ENCODE results near the gene LDLRAD4.

DNA sequence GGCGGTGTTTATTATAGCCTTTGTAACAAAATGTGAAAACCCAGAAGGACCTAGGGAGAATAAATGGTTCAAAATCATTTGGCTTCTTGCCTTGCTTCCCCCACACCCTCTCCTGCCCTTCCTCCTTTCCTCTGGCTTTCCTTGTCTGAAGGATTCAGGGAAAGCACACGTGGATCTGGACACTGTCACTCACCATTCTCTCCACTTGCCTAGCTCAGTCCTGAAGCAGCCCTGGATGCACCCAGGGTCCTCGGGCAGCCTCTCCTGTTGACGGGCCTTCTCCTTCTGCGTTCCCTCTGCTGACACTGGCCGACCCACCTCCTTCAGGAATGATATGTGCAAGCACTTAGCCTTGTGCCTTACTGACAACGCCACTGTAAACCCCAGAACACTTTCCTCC lies 439.4 kb downstream of the LDLRAD4 start:
- TF ChIP-seq, protein P1, sequence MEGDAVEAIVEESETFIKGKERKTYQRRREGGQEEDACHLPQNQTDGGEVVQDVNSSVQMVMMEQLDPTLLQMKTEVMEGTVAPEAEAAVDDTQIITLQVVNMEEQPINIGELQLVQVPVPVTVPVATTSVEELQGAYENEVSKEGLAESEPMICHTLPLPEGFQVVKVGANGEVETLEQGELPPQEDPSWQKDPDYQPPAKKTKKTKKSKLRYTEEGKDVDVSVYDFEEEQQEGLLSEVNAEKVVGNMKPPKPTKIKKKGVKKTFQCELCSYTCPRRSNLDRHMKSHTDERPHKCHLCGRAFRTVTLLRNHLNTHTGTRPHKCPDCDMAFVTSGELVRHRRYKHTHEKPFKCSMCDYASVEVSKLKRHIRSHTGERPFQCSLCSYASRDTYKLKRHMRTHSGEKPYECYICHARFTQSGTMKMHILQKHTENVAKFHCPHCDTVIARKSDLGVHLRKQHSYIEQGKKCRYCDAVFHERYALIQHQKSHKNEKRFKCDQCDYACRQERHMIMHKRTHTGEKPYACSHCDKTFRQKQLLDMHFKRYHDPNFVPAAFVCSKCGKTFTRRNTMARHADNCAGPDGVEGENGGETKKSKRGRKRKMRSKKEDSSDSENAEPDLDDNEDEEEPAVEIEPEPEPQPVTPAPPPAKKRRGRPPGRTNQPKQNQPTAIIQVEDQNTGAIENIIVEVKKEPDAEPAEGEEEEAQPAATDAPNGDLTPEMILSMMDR (IDR thresholded peaks at IDR 0.05; ENCODE audit: insufficient read depth, low read length) = no peak
- no peak for TF ChIP-seq POLR2AphosphoS5 (IDR thresholded peaks at IDR 0.05; ENCODE audit: low read depth)

Data from HL-60 (cell line).